Left lung (tissue), 10 donors: ENCODE data around the gene SH3PXD2A. TPM values are rescaled to one million over a fixed set of nuclear protein-coding genes. Genes with fewer than 3 reads are reported as not detected.
"Not testable (repeated sequence)": the region's sequence is repeated elsewhere in the genome, so short reads cannot be mapped to it uniquely, and the experiment has no call there.

Experiments used
- ATAC-seq: fragments of 200-7000 bp; cut with Tn5 transposase; one replicate; pipeline ENCODE4 v1.9.1; 2020; ENCODE audit warnings: moderate library complexity
- DNase-seq, 4 donors: peaks; one replicate each; pipeline ENCODE4 v3.0.0-alpha.2; 2013 to 2020
- H3K27ac ChIP-seq, 2 donors: fragments of 200-600 bp; sonication (generic) in 1 of 2; one replicate each; pipeline versions ENCODE4 v1.5.0 to v1.8.0; 2020 to 2021
- H3K27me3 ChIP-seq, 2 donors: fragments of 200-600 bp; sonication (generic) in 1 of 2; one replicate each; pipeline versions ENCODE4 v1.5.0 to v1.8.0; 2020 to 2021
- H3K36me3 ChIP-seq, 2 donors: fragments of 200-600 bp; sonication (generic) in 1 of 2; one replicate each; pipeline versions ENCODE4 v1.5.0 to v1.8.0; 2020 to 2021
- H3K4me1 ChIP-seq, 2 donors: fragments of 200-600 bp; one replicate each; pipeline ENCODE4 v1.8.0; 2021
- H3K4me3 ChIP-seq, 2 donors: fragments of 200-600 bp; sonication (generic) in 1 of 2; one replicate each; pipeline versions ENCODE4 v1.5.0 to v1.8.0; 2020 to 2021; ENCODE audit warnings: mild to moderate bottlenecking in 1 of 2
- H3K9me3 ChIP-seq, 2 donors: fragments of 200-600 bp; sonication (generic) in 1 of 2; one replicate each; pipeline versions ENCODE4 v1.5.0 to v1.8.0; 2020 to 2021
- intact Hi-C, 2 donors: fragments of 100-400 bp; cut with DNase I; formaldehyde crosslinking; loops; one replicate each; pipeline versions ENCODE4 v1.11.2 to v1.14.2; 2022
- polyA plus RNA-seq, 6 donors: library from polyadenylated mRNA; unstranded; fragments of 120-200 nt; gene quantifications; one replicate each; pipeline ENCODE4 v1.2.1, GENCODE V29; 2013; ENCODE audit not compliant: insufficient read length in 6 of 6
- total RNA-seq, 2 donors: library from RNA; stranded (reverse); fragmentation: NEBNext Ultra II Directional; extraction: Animal tissue kit (Norgen Biotek cat#: 25700); gene quantifications; one replicate each; pipeline ENCODE4 v1.2.1, GENCODE V29; 2021
- TF ChIP-seq, protein P1 (sequence below), 2 donors: fragments of 200-600 bp; sonication (generic) in 1 of 2; IDR thresholded peaks; one replicate each; pipeline versions ENCODE4 v1.5.0 to v1.8.0; 2021; ENCODE audit warnings: antibody characterized with exemption in 2 of 2
- donor health status: DM: no; HTN: yes; CAD: no.
- donor health status: DM: no; HTN: no; CAD: no.

Gene SH3PXD2A
- total and polyA plus RNA-seq, 8 donors: 44.8 to 117 (median 91.7) TPM

DNA sequence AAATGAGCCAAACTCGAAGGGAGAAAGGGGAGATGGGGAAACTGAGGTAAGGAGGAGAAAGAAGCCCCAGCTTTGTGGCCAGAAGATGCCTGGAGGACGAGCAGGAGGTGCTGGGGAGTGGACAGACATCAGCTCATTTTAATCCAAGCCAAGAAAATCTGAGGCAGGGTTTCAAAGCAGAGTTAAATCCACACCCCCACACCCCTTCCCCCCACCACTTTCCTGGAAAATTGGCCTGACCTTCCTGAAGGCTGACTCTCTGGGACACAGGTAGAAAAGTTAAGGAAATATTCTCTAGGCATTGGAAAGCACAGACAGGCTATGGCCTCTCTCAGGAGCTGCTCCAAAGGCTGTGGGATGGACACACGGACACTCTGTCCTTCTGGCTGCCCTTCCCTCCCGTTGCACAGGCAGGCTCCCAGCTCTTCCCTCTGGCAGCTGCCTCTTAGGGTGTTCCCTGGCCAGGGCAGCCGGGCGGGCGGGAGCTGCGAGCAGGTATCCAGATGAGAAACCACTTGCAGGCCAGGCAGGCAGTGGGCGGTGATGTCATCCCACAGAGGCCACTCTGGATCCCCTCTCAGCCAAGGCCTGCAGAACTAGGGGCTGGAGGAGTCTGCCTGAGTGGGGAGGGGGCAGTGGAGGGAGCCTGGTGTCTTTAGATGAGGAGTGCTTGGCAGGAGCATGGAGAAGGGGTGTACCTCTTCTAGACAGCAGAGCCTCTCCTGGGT is 190.1 kb downstream of the SH3PXD2A start:
- TF ChIP-seq, protein P1, sequence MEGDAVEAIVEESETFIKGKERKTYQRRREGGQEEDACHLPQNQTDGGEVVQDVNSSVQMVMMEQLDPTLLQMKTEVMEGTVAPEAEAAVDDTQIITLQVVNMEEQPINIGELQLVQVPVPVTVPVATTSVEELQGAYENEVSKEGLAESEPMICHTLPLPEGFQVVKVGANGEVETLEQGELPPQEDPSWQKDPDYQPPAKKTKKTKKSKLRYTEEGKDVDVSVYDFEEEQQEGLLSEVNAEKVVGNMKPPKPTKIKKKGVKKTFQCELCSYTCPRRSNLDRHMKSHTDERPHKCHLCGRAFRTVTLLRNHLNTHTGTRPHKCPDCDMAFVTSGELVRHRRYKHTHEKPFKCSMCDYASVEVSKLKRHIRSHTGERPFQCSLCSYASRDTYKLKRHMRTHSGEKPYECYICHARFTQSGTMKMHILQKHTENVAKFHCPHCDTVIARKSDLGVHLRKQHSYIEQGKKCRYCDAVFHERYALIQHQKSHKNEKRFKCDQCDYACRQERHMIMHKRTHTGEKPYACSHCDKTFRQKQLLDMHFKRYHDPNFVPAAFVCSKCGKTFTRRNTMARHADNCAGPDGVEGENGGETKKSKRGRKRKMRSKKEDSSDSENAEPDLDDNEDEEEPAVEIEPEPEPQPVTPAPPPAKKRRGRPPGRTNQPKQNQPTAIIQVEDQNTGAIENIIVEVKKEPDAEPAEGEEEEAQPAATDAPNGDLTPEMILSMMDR (IDR thresholded peaks at IDR 0.05): no peak
- Histone ChIP-seq H3K27ac (no peak overlapping the region), H3K36me3 (no peaks in the 10 kb centered on the region), H3K4me1 (peaks cover 11 to 51% of the 10 kb centered on the region in 2 donors), H3K4me3 (no peak overlapping the region), H3K27me3 (no peaks in the 10 kb centered on the region), H3K9me3 (no peaks in the 10 kb centered on the region)
- intact Hi-C loops: no loop called here
- no peak for DNase-seq
- ATAC-seq: no peak

DNA sequence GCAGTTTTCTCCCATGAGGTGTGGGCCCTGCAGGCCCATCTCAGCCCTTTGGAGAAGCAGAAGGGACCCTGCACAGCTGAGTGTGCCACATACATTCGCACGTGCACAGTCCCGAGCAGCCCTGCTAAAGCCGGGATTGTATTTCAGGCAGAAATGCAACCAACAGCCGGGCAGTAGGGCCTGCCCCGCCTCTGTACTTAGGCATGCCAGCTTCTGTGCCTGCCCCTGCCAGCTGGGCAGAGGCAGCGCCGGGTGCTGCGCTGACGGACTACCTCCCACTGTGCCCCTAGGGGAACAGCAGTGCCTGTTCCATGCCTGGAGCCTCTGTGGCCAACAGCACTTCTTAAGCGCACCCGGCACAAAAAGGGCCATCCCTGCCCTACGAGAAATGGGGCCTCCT is 191.6 kb downstream of the SH3PXD2A start:
- no peaks in the 10 kb centered on the region for H3K9me3 ChIP-seq
- TF ChIP-seq, protein P1 (IDR thresholded peaks at IDR 0.05): no peak
- H3K36me3 ChIP-seq: peaks cover 0 to 2% of the 10 kb centered on the region in 2 donors
- DNase-seq (no peak), ATAC-seq (peak; percentile 2)
- no peaks in the 10 kb centered on the region for H3K27me3 ChIP-seq
- intact Hi-C loops: no loop called here
- H3K27ac ChIP-seq: no peak overlapping the region
- H3K4me3 ChIP-seq: no peak overlapping the region
- peaks cover 11 to 47% of the 10 kb centered on the region in 2 donors for H3K4me1 ChIP-seq

DNA sequence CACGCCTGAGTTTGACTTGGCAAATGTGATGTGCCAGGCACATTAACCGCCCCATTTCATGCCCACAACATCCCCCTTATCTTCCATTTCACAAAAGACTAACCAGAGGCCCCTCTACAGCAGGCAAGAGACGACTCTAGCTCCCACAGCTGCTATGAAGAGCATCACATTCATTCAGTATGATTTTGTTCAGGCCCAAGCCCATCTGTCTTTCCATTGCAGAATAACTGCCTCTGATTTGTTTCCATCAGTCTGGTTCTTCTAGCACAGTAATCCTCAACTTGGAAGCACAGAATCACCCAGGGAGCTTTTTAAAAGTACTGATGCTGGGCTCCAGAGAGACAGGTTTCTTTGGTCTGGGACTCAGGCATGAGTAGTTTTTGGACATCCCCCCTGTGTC is 192.1 kb downstream of the SH3PXD2A start:
- Histone ChIP-seq H3K4me3 (no peak overlapping the region), H3K9me3 (no peaks in the 10 kb centered on the region), H3K27me3 (no peaks in the 10 kb centered on the region), H3K27ac (no peak overlapping the region), H3K4me1 (peaks cover 11 to 41% of the 10 kb centered on the region in 2 donors), H3K36me3 (peaks cover 0 to 8% of the 10 kb centered on the region in 2 donors)
- no peak for DNase-seq
- intact Hi-C loops: no loop called here
- no peak for ATAC-seq
- TF ChIP-seq, protein P1 (IDR thresholded peaks at IDR 0.05): no peak

GRCh38 chr10:103662704-103663103 is 192.7 kb downstream of the SH3PXD2A start:
- intact Hi-C loops: not testable (repeated sequence)

GRCh38 chr10:103661198-103661950 is 194.0 kb downstream of the SH3PXD2A start:
- intact Hi-C loops: no loop called here
- ATAC-seq (peak; percentile 85), DNase-seq (peak; percentile 85 to 97 (median 89))
- H3K4me1 ChIP-seq: peaks cover 4 to 33% of the 10 kb centered on the region in 2 donors
- TF ChIP-seq, protein P1 (IDR thresholded peaks at IDR 0.05): no peak
- H3K4me3 ChIP-seq: peak overlapping the region; percentile 61 to 81
- H3K36me3 ChIP-seq: peaks cover 0 to 24% of the 10 kb centered on the region in 2 donors
- H3K9me3 ChIP-seq: no peaks in the 10 kb centered on the region
- no peaks in the 10 kb centered on the region for H3K27me3 ChIP-seq
- peak overlapping the region; percentile 80 to 85 for H3K27ac ChIP-seq

More at GRCh38 chr10:103662704-103663103, 192.7 kb downstream of the SH3PXD2A start:
- not testable (repeated sequence) for H3K9me3 ChIP-seq, H3K27ac ChIP-seq, ATAC-seq, H3K4me3 ChIP-seq, DNase-seq, H3K27me3 ChIP-seq
- H3K36me3 ChIP-seq: peaks cover 0 to 12% of the 10 kb centered on the region in 2 donors
- peaks cover 11 to 36% of the 10 kb centered on the region in 2 donors for H3K4me1 ChIP-seq
